KOPT-K1 (cell line): ENCODE data around the gene PPIP5K1.
A peak's percentile ranks its signal among the peaks of the same experiment; 100 is the strongest.

Source experiments
- H3K27ac ChIP-seq: fragments of 200-600 bp; sonication (generic); 2 replicates; pipeline ENCODE4 v1.5.1; 2016; ENCODE audit warnings: antibody characterized with exemption, mild to moderate bottlenecking, low read depth, low read length; ENCODE audit not compliant: poor library complexity, severe bottlenecking
- H3K36me3 ChIP-seq: fragments of 200-600 bp; sonication (generic); 2 replicates; pipeline ENCODE4 v1.5.1; 2017; ENCODE audit warnings: antibody characterized with exemption, mild to moderate bottlenecking, low read length, moderate library complexity; ENCODE audit not compliant: insufficient read depth
- H3K9me3 ChIP-seq: fragments of 200-600 bp; sonication (generic); 2 replicates; pipeline ENCODE4 v1.5.1; 2017; ENCODE audit warnings: antibody characterized with exemption, low read length, mild to moderate bottlenecking; ENCODE audit not compliant: insufficient read depth, poor library complexity, severe bottlenecking

The PPIP5K1 gene

GRCh38 chr15:43527802-43528541 lies 62.0 kb downstream of the PPIP5K1 start:
- Histone ChIP-seq H3K9me3 (no peaks in the 10 kb centered on the region), H3K27ac (no peak overlapping the region), H3K36me3 (peaks cover 83% of the 10 kb centered on the region)

- H3K27ac ChIP-seq = no peak overlapping the region
- H3K9me3 ChIP-seq = no peaks in the 10 kb centered on the region
- peaks cover 90% of the 10 kb centered on the region for H3K36me3 ChIP-seq
Measured at GRCh38 chr15:43527016-43527801, 62.8 kb downstream of the PPIP5K1 start.

GRCh38 chr15:43526261-43526930 lies 63.6 kb downstream of the PPIP5K1 start:
- peaks cover 98% of the 10 kb centered on the region for H3K36me3 ChIP-seq
- H3K9me3 ChIP-seq = no peaks in the 10 kb centered on the region
- H3K27ac ChIP-seq = no peak overlapping the region

- Histone ChIP-seq H3K9me3 (no peaks in the 10 kb centered on the region), H3K36me3 (peaks cover 100% of the 10 kb centered on the region), H3K27ac (peak overlapping the region; percentile 9)
Measured at GRCh38 chr15:43525131-43525530, 64.9 kb downstream of the PPIP5K1 start.

GRCh38 chr15:43524254-43524845 lies 65.7 kb downstream of the PPIP5K1 start:
- Histone ChIP-seq H3K36me3 (peaks cover 93% of the 10 kb centered on the region), H3K9me3 (no peaks in the 10 kb centered on the region), H3K27ac (peak overlapping the region; percentile 9)

GRCh38 chr15:43523646-43524045 lies 66.4 kb downstream of the PPIP5K1 start:
- peaks cover 86% of the 10 kb centered on the region for H3K36me3 ChIP-seq

GRCh38 chr15:43522247-43522646 lies 67.8 kb downstream of the PPIP5K1 start:
- peaks cover 72% of the 10 kb centered on the region for H3K36me3 ChIP-seq
- H3K9me3 ChIP-seq = no peaks in the 10 kb centered on the region
- no peak overlapping the region for H3K27ac ChIP-seq

More at GRCh38 chr15:43523646-43524045, 66.4 kb downstream of the PPIP5K1 start:
- no peaks in the 10 kb centered on the region for H3K9me3 ChIP-seq
- no peak overlapping the region for H3K27ac ChIP-seq

- Histone ChIP-seq H3K36me3 (peaks cover 64% of the 10 kb centered on the region), H3K27ac (no peak overlapping the region), H3K9me3 (no peaks in the 10 kb centered on the region)
Measured at GRCh38 chr15:43521419-43521818, 68.6 kb downstream of the PPIP5K1 start.

- no peak overlapping the region for H3K27ac ChIP-seq
- peaks cover 51% of the 10 kb centered on the region for H3K36me3 ChIP-seq
- no peaks in the 10 kb centered on the region for H3K9me3 ChIP-seq
Measured at GRCh38 chr15:43520138-43520537, 69.9 kb downstream of the PPIP5K1 start.

GRCh38 chr15:43519196-43519595 lies 70.8 kb downstream of the PPIP5K1 start:
- Histone ChIP-seq H3K36me3 (peaks cover 42% of the 10 kb centered on the region), H3K9me3 (no peaks in the 10 kb centered on the region), H3K27ac (peak overlapping the region; percentile 89)

- Histone ChIP-seq H3K27ac (peak overlapping the region; percentile 89), H3K9me3 (no peaks in the 10 kb centered on the region), H3K36me3 (peaks cover 33% of the 10 kb centered on the region)
Measured at GRCh38 chr15:43518197-43518761, 71.7 kb downstream of the PPIP5K1 start.

- H3K9me3 ChIP-seq = no peaks in the 10 kb centered on the region
- peaks cover 26% of the 10 kb centered on the region for H3K36me3 ChIP-seq
- peak within 1 kb of the TSS; percentile 89 for H3K27ac ChIP-seq
Measured at GRCh38 chr15:43517354-43518196, 72.4 kb downstream of the PPIP5K1 start, which contains the start of gene MAP1A. Gene MAP1A (plus strand): TSS chr15:43517608. CDS start chr15:43521474, 3,866 bp downstream.

- peak overlapping the region; percentile 89 for H3K27ac ChIP-seq
- H3K9me3 ChIP-seq = no peaks in the 10 kb centered on the region
- H3K36me3 ChIP-seq = peaks cover 19% of the 10 kb centered on the region
Measured at GRCh38 chr15:43516801-43517353, 73.1 kb downstream of the PPIP5K1 start.
